BJ (cell line): ENCODE measurements around the gene LRPAP1. TPM values are rescaled to one million over a fixed set of nuclear protein-coding genes. Genes with fewer than 3 reads are reported as not detected.

Source experiments
- CTCF ChIA-PET: fragments of 350-600 bp; formaldehyde crosslinking; extraction: SDS; loops from one replicate; lab custom pipeline; 2021; ENCODE audit warnings: antibody characterized with exemption, inconsistent platforms; lab: Yijun Ruan, JAX
- POLR2A ChIA-PET: fragments of 300-600 bp; sonication (Branson Sonifier 250); formaldehyde crosslinking; extraction: SDS; loops from one replicate; lab custom pipeline; 2021; ENCODE audit warnings: antibody characterized with exemption; lab: Charles Lee
- DNase-seq: peaks from one replicate; pipeline ENCODE4 v3.0.0-alpha.2; 2011; ENCODE audit warnings: low read depth
- H3K27me3 ChIP-seq: 2 replicates; pipeline ENCODE4 v1.6.0; 2011; ENCODE audit warnings: low read length; ENCODE audit not compliant: control insufficient read depth, insufficient read depth
- H3K36me3 ChIP-seq: 2 replicates; pipeline ENCODE4 v1.5.1; 2011; ENCODE audit warnings: low read length; ENCODE audit not compliant: control insufficient read depth, insufficient read depth
- H3K4me3 ChIP-seq: 2 replicates; pipeline ENCODE4 v1.5.1; 2011; ENCODE audit warnings: low read depth, mild to moderate bottlenecking, control low read depth, low read length
- CTCF ChIP-seq: IDR thresholded peaks from 2 replicates; pipeline ENCODE4 v1.5.1; 2011; ENCODE audit warnings: low read depth, mild to moderate bottlenecking, control low read depth, inconsistent platforms, low read length, moderate library complexity; ENCODE audit not compliant: insufficient read depth
- polyA plus RNA-seq: library from polyadenylated mRNA; depleted of rRNA; stranded (reverse); fragments of >200 nt; gene quantifications from 2 replicates; pipeline ENCODE4 v1.2.3, GENCODE V29; 2011

Gene LRPAP1
- polyA plus RNA-seq, 1 experiment = 275 TPM

- ChIA-PET POLR2A (no interaction called here), CTCF (interaction anchor here (1.9 kb wide), 1 partner anchor 15 kb away, joined by 5 read pairs; no protein-coding TSS in a partner anchor)
- Histone ChIP-seq H3K4me3 (no peak overlapping the region), H3K27me3 (no peaks in the 10 kb centered on the region), H3K36me3 (peaks cover 2% of the 10 kb centered on the region)
- no peak for TF ChIP-seq CTCF
- DNase-seq = no peak
Observed at GRCh38 chr4:3500634-3501101, 31.6 kb downstream of the LRPAP1 start.

- Histone ChIP-seq H3K4me3 (no peak overlapping the region), H3K27me3 (no peaks in the 10 kb centered on the region), H3K36me3 (peaks cover 2% of the 10 kb centered on the region; the same call in 1 of the 2 replicates)
- no peak for DNase-seq
- TF ChIP-seq CTCF = no peak
- ChIA-PET CTCF (no interaction called here), POLR2A (no interaction called here)
Observed at GRCh38 chr4:3500111-3500510, 32.1 kb downstream of the LRPAP1 start.

GRCh38 chr4:3499710-3500109, 32.5 kb downstream of the LRPAP1 start:
- no peaks in the 10 kb centered on the region for H3K27me3 ChIP-seq

GRCh38 chr4:3498901-3499510, 33.2 kb downstream of the LRPAP1 start:
- CTCF ChIA-PET = interaction anchor here (0.7 kb wide), 1 partner anchor 54 kb away, joined by 3 read pairs; no protein-coding TSS in a partner anchor
- no peak for DNase-seq
- H3K27me3 ChIP-seq = no peaks in the 10 kb centered on the region; the same call in 1 of the 2 replicates
- H3K36me3 ChIP-seq = no peaks in the 10 kb centered on the region; the same call in 1 of the 2 replicates
- H3K4me3 ChIP-seq = no peak overlapping the region
- TF ChIP-seq CTCF = no peak
- POLR2A ChIA-PET = no interaction called here

More at GRCh38 chr4:3499710-3500109, 32.5 kb downstream of the LRPAP1 start:
- no peak for DNase-seq
- H3K36me3 ChIP-seq = no peaks in the 10 kb centered on the region; the same call in 1 of the 2 replicates
- no peak for TF ChIP-seq CTCF
- ChIA-PET POLR2A (no interaction called here), CTCF (interaction anchor here (0.7 kb wide), 1 partner anchor 54 kb away, joined by 3 read pairs; no protein-coding TSS in a partner anchor)
- no peak overlapping the region for H3K4me3 ChIP-seq

GRCh38 chr4:3498407-3498806, 33.8 kb downstream of the LRPAP1 start:
- DNase-seq = no peak
- Histone ChIP-seq H3K27me3 (no peaks in the 10 kb centered on the region; the same call in 1 of the 2 replicates), H3K36me3 (no peaks in the 10 kb centered on the region; the same call in 1 of the 2 replicates), H3K4me3 (no peak overlapping the region)
- CTCF ChIA-PET = no interaction called here
- no peak for TF ChIP-seq CTCF
- POLR2A ChIA-PET = no interaction called here
